H1 (cell line): ENCODE results near the gene RUFY2. TPM values are rescaled to one million over a fixed set of nuclear protein-coding genes. Genes with fewer than 3 reads are reported as not detected.
"Not testable (repeated sequence)": the region's sequence is repeated elsewhere in the genome, so short reads cannot be mapped to it uniquely, and the experiment has no call there.

ENCODE experiments used
- CTCF ChIA-PET: fragments of 300-600 bp; sonication (Branson Sonifier 250); formaldehyde crosslinking; loops from one replicate; lab custom pipeline; 2021; ENCODE audit not compliant: partially characterized antibody; lab: Charles Lee
- POLR2A ChIA-PET: fragments of 300-600 bp; sonication (Branson Sonifier 250); formaldehyde crosslinking; loops from one replicate; lab custom pipeline; 2021; ENCODE audit warnings: inconsistent platforms; ENCODE audit not compliant: partially characterized antibody; lab: Charles Lee
- DNase-seq, 2 experiments: peaks; one replicate each; pipeline versions ENCODE4 v3.0.0 to v3.0.0-alpha.2; 2010 to 2022; ENCODE audit warnings: low spot score in 2 of 2, low read depth in 1 of 2, mixed read lengths in 1 of 2
- FAIRE-seq: peaks from 2 replicates; lab custom pipeline; 2011; peaks lifted over from hg19 to GRCh38; lab: Jason Lieb, UNC
- H2AFZ ChIP-seq: 2 replicates; pipeline ENCODE4 v1.8.1; 2012; ENCODE audit warnings: low read length, inconsistent platforms
- H2AK5ac ChIP-seq: 2 replicates; pipeline ENCODE4 v1.6.1; 2013; ENCODE audit warnings: low read depth, low read length
- H2BK120ac ChIP-seq: replicated peaks from 2 replicates; pipeline ENCODE3; 2013; ENCODE audit warnings: low read depth, low read length, inconsistent platforms
- H2BK12ac ChIP-seq: 2 replicates; pipeline ENCODE4 v1.6.1; 2013; ENCODE audit warnings: low read depth, low read length
- H2BK15ac ChIP-seq: 2 replicates; pipeline ENCODE4 v1.6.1; 2013; ENCODE audit warnings: low read length
- H2BK20ac ChIP-seq: 2 replicates; pipeline ENCODE4 v1.6.1; 2013; ENCODE audit warnings: low read length
- H2BK5ac ChIP-seq: 2 replicates; pipeline ENCODE4 v1.6.1; 2013; ENCODE audit warnings: low read depth, low read length
- H3K14ac ChIP-seq: 2 replicates; pipeline ENCODE4 v1.6.1; 2013; ENCODE audit warnings: inconsistent platforms; ENCODE audit not compliant: insufficient read length
- H3K18ac ChIP-seq: 2 replicates; pipeline ENCODE4 v1.6.1; 2013; ENCODE audit warnings: low read length; ENCODE audit errors: extremely low read depth
- H3K23ac ChIP-seq: 2 replicates; pipeline ENCODE4 v1.6.1; 2013; ENCODE audit warnings: inconsistent platforms; ENCODE audit not compliant: insufficient read length
- H3K23me2 ChIP-seq: 2 replicates; pipeline ENCODE4 v1.6.1; 2013; ENCODE audit warnings: low read depth, low read length
- H3K27ac ChIP-seq: 2 replicates; pipeline ENCODE4 v1.6.1; 2011; ENCODE audit warnings: low read depth, low read length, inconsistent platforms
- H3K27me3 ChIP-seq, 4 experiments: replicated peaks in 1 of 4; 1 replicate in 1 of 4; 2 replicates in 3 of 4; pipeline versions ENCODE4 v1.6.1 to v1.8.1; 2011 to 2013; ENCODE audit warnings: low read length in 3 of 4, mild to moderate bottlenecking in 3 of 4, inconsistent platforms in 2 of 4, mixed read lengths in 2 of 4, moderate library complexity in 1 of 4; ENCODE audit not compliant: control insufficient read depth in 3 of 4, insufficient read depth in 3 of 4; ENCODE audit errors: extremely low read depth in 1 of 4
- H3K36me3 ChIP-seq, 4 experiments: 2 replicates each; pipeline versions ENCODE4 v1.6.1 to v1.8.1; 2011 to 2013; ENCODE audit warnings: mild to moderate bottlenecking in 4 of 4, low read length in 3 of 4, moderate library complexity in 2 of 4, control low read depth in 1 of 4, inconsistent platforms in 1 of 4; ENCODE audit not compliant: insufficient read depth in 4 of 4, control insufficient read depth in 2 of 4
- H3K4ac ChIP-seq: replicated peaks from 2 replicates; pipeline ENCODE3; 2013; ENCODE audit warnings: low read length, low read depth, mixed read lengths, inconsistent platforms; ENCODE audit not compliant: insufficient read length
- H3K4me1 ChIP-seq, 4 experiments: replicated peaks in 1 of 4; 1 replicate in 1 of 4; 2 replicates in 3 of 4; pipeline versions ENCODE4 v1.6.1 to v1.8.1; 2011 to 2013; ENCODE audit warnings: low read length in 3 of 4, inconsistent platforms in 2 of 4, mixed read lengths in 1 of 4; ENCODE audit not compliant: insufficient read depth in 4 of 4, control insufficient read depth in 3 of 4
- H3K4me2 ChIP-seq, 2 experiments: 2 replicates each; pipeline versions ENCODE4 v1.6.1 to v1.8.1; 2011 to 2013; ENCODE audit warnings: low read depth in 2 of 2, low read length in 2 of 2, control low read depth in 1 of 2, inconsistent platforms in 1 of 2, mild to moderate bottlenecking in 1 of 2; ENCODE audit not compliant: insufficient read depth in 1 of 2
- H3K4me3 ChIP-seq, 4 experiments: fragments of 200-600, 300-600 bp in 1 of 4; sonication (generic), shearing (Covaris generic), sonication (Bioruptor Twin) in 1 of 4; 2 replicates each; pipeline versions ENCODE4 v1.5.1 to v1.8.1; 2011 to 2016; ENCODE audit warnings: low read length in 4 of 4, low read depth in 3 of 4, control low read depth in 2 of 4, inconsistent platforms in 2 of 4, mild to moderate bottlenecking in 2 of 4, mixed read lengths in 1 of 4, moderate library complexity in 1 of 4; ENCODE audit not compliant: insufficient read depth in 2 of 4; ENCODE audit errors: extremely low read depth in 1 of 4
- H3K56ac ChIP-seq: replicated peaks from 2 replicates; pipeline ENCODE3; 2013; ENCODE audit warnings: low read depth, mild to moderate bottlenecking, mixed read lengths, low read length, inconsistent platforms; ENCODE audit not compliant: insufficient read length
- H3K79me1 ChIP-seq: 2 replicates; pipeline ENCODE4 v1.6.1; 2013; ENCODE audit warnings: low read depth, low read length, control low read depth
- H3K79me2 ChIP-seq, 2 experiments: 2 replicates each; pipeline versions ENCODE4 v1.6.1 to v1.8.1; 2012 to 2013; ENCODE audit warnings: low read length in 2 of 2, mild to moderate bottlenecking in 2 of 2, inconsistent platforms in 1 of 2; ENCODE audit not compliant: insufficient read depth in 2 of 2, control insufficient read depth in 1 of 2
- H3K9ac ChIP-seq, 4 experiments: replicated peaks in 1 of 4; 1 replicate in 1 of 4; 2 replicates in 3 of 4; pipeline versions ENCODE4 v1.6.1 to v1.8.1; 2011 to 2013; ENCODE audit warnings: low read depth in 3 of 4, low read length in 3 of 4, control low read depth in 2 of 4, mild to moderate bottlenecking in 2 of 4, moderate library complexity in 2 of 4, inconsistent platforms in 1 of 4; ENCODE audit errors: extremely low read depth in 1 of 4
- H3K9me3 ChIP-seq, 2 experiments: 2 replicates each; pipeline versions ENCODE4 v1.6.1 to v1.8.1; 2012 to 2013; ENCODE audit warnings: mild to moderate bottlenecking in 2 of 2, moderate library complexity in 2 of 2, control low read depth in 1 of 2, inconsistent platforms in 1 of 2, low read depth in 1 of 2, low read length in 1 of 2, mixed read lengths in 1 of 2; ENCODE audit not compliant: insufficient read depth in 2 of 2
- H4K20me1 ChIP-seq, 2 experiments: replicated peaks in 1 of 2; 2 replicates each; pipeline versions ENCODE3 to v1.8.1; 2011 to 2013; ENCODE audit warnings: inconsistent platforms in 2 of 2, low read length in 2 of 2, mild to moderate bottlenecking in 1 of 2; ENCODE audit not compliant: insufficient read depth in 2 of 2, control insufficient read depth in 1 of 2
- H4K5ac ChIP-seq: 2 replicates; pipeline ENCODE4 v1.6.1; 2013; ENCODE audit warnings: low read length, low read depth, mixed read lengths, inconsistent platforms; ENCODE audit not compliant: insufficient read length
- H4K8ac ChIP-seq: 2 replicates; pipeline ENCODE4 v1.8.0; 2013; ENCODE audit warnings: mild to moderate bottlenecking, moderate library complexity, low read length, inconsistent platforms; ENCODE audit not compliant: insufficient read depth; ENCODE audit errors: extremely low read depth
- H4K91ac ChIP-seq: replicated peaks from 2 replicates; pipeline ENCODE3; 2013; ENCODE audit warnings: low read length, mixed read lengths, inconsistent platforms; ENCODE audit not compliant: insufficient read length
- POLR2A ChIP-seq, 2 experiments: IDR thresholded peaks; 1 replicate in 1 of 2; 2 replicates in 1 of 2; pipeline ENCODE4 v1.6.1; 2011; ENCODE audit warnings: low read depth in 2 of 2, low read length in 2 of 2, mild to moderate bottlenecking in 2 of 2; ENCODE audit errors: control extremely low read depth in 1 of 2
- SIX5 ChIP-seq: IDR thresholded peaks from 2 replicates; pipeline ENCODE4 v1.6.1; 2011; ENCODE audit warnings: mild to moderate bottlenecking, low read depth, low read length
- YY1 ChIP-seq: IDR thresholded peaks from 2 replicates; pipeline ENCODE4 v1.6.1; 2011; ENCODE audit warnings: low read depth, mild to moderate bottlenecking, low read length
- WGBS, 2 experiments: shearing (Covaris generic) in 1 of 2; methylation state at CpG; one replicate each; pipeline versions ENCODE4 v1.1.6 to v1.1.7; 2013 to 2015; ENCODE audit warnings: low lambda C conversion rate in 2 of 2, mixed read lengths in 2 of 2, inconsistent platforms in 1 of 2, low coverage in 1 of 2, missing lambda C conversion rate in 1 of 2; ENCODE audit not compliant: insufficient replicate concordance in 2 of 2, insufficient coverage in 1 of 2, insufficient read length in 1 of 2; ENCODE audit errors: extremely low coverage in 1 of 2, missing lambda C conversion rate in 1 of 2; 5-methylcytosine and 5-hydroxymethylcytosine counted together
- polyA plus RNA-seq, 7 experiments: library from polyadenylated mRNA; depleted of rRNA in 3 of 7; stranded (reverse) in 5 of 7; unstranded in 2 of 7; fragments of >200 nt in 5 of 7; fragments of 200-250 nt in 2 of 7; gene quantifications; 1 replicate in 5 of 7; 2 replicates in 1 of 7; 4 replicates in 1 of 7; pipeline versions ENCODE4 v1.2.1 to v1.2.3, GENCODE V29; 2011 to 2013; ENCODE audit warnings: missing spikeins in 2 of 7, mixed read lengths in 2 of 7
- total RNA-seq: library from RNA; stranded (reverse); fragmentation: NEBNext Ultra II Directional; extraction: Animal tissue kit (Norgen Biotek cat#: 25700); gene quantifications from 2 replicates; pipeline ENCODE4 v1.2.1, GENCODE V29; 2021
- TF ChIP-seq, protein P1 (sequence below): IDR thresholded peaks from 2 replicates; pipeline ENCODE4 v1.6.1; 2012; ENCODE audit warnings: inconsistent platforms

Gene RUFY2
- total and polyA plus RNA-seq, 2 of the 8 experiments (the other 6 are each of a cell fraction or from before 2014, with no cell fraction given), result 3.4 to 12.0 TPM

GRCh38 chr10:68406815-68407548 is at the start of gene RUFY2 (continued):
- no peak for TF ChIP-seq SIX5
- peak; percentile 76 for TF ChIP-seq YY1
- TF ChIP-seq POLR2A (IDR thresholded peaks at IDR 0.05; ENCODE audit: control extremely low read depth in 1 of 2, low read depth in 2 of 2, low read length in 2 of 2), result peak; percentile 21 to 59; a peak in 2 of 3 replicates
- TF ChIP-seq, protein P1, sequence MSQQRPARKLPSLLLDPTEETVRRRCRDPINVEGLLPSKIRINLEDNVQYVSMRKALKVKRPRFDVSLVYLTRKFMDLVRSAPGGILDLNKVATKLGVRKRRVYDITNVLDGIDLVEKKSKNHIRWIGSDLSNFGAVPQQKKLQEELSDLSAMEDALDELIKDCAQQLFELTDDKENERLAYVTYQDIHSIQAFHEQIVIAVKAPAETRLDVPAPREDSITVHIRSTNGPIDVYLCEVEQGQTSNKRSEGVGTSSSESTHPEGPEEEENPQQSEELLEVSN, result peak; percentile 75

- H3K56ac ChIP-seq, H2AFZ ChIP-seq, H2BK20ac ChIP-seq, H3K79me1 ChIP-seq, H3K4me1 ChIP-seq, H3K23ac ChIP-seq, CTCF ChIA-PET, H2BK5ac ChIP-seq, H2BK15ac ChIP-seq, H3K27me3 ChIP-seq, H2AK5ac ChIP-seq, H3K4me3 ChIP-seq, H2BK120ac ChIP-seq, H3K14ac ChIP-seq, H3K9ac ChIP-seq, H3K79me2 ChIP-seq, H4K5ac ChIP-seq, H2BK12ac ChIP-seq, H3K27ac ChIP-seq, H3K18ac ChIP-seq, H3K4ac ChIP-seq, DNase-seq, H3K4me2 ChIP-seq, H4K8ac ChIP-seq, H3K23me2 ChIP-seq, H4K20me1 ChIP-seq, FAIRE-seq, H3K9me3 ChIP-seq, H4K91ac ChIP-seq: not testable (repeated sequence)
- WGBS, 2 experiments, result 94% methylated on average over 7 of the region's 7 CpGs; no CpG with 5 or more reads in 1 of the 2 experiments
- POLR2A ChIA-PET, result interaction anchor here (1.0 to 1.6 kb wide), 3 partner anchors 11 to 19 kb away, joined by 3 to 5 read pairs (median 4); no protein-coding TSS in a partner anchor
- peaks cover 9 to 77% (median 38%) of the 10 kb centered on the region in 4 experiments for H3K36me3 ChIP-seq
These were observed 42.6 kb upstream of the RUFY2 start for GRCh38 chr10:68449698-68450097.
